HCT116 (cell line): ENCODE measurements around the gene CTDSP1.

Experiments used
- ATF3 ChIP-seq: IDR thresholded peaks from 2 replicates; pipeline ENCODE4 v1.6.1; 2012
- CTCF ChIP-seq, 3 experiments: fragments of 200-600 bp in 1 of 3; sonication (generic) in 1 of 3; IDR thresholded peaks in 2 of 3; conservative IDR thresholded peaks in 1 of 3; 2 replicates each; pipeline ENCODE4 v1.5.1; 2012 to 2017; ENCODE audit warnings: low read depth in 2 of 3, low read length in 2 of 3, antibody characterized with exemption in 1 of 3, borderline replicate concordance in 1 of 3, control low read depth in 1 of 3, mild to moderate bottlenecking in 1 of 3, mixed read lengths in 1 of 3, mixed run types in 1 of 3, moderate library complexity in 1 of 3; ENCODE audit not compliant: insufficient read depth in 1 of 3
- POLR2A ChIP-seq: IDR thresholded peaks from 2 replicates; pipeline ENCODE4 v1.7.0; 2011; ENCODE audit warnings: borderline replicate concordance; ENCODE audit not compliant: insufficient read depth, insufficient read length; ENCODE audit errors: extremely low read depth
- ZFX ChIP-seq: fragments of 450-650 bp; IDR thresholded peaks from 2 replicates; pipeline ENCODE4 v1.6.1; 2017

- TF ChIP-seq POLR2A (no peak), CTCF (IDR thresholded peaks at IDR 0.05 in 2 of 3, conservative IDR thresholded peaks at IDR 0.05 in 1 of 3; ENCODE audit: borderline replicate concordance in 1 of 3, insufficient read depth in 1 of 3, low read depth in 2 of 3, low read length in 2 of 3) (no peak), ZFX (no peak), ATF3 (no peak)
These were observed 45.6 kb upstream of the CTDSP1 start for GRCh38 chr2:218354045-218354444.
